ENCODE data around the gene TRAF3.
A peak's percentile ranks its signal among the peaks of the same experiment; 100 is the strongest.

TRAF3 gene

GRCh38 chr14:102777711-102778337 is 575 bp downstream of the TRAF3 start:
- peak; percentile 22 to 69 (median 44) for DNase-seq

- DNase-seq = peak; percentile 23 to 51 (median 40)
These were observed 1.3 kb downstream of the TRAF3 start for GRCh38 chr14:102778338-102779083.

GRCh38 chr14:102779084-102779462 is 1.8 kb downstream of the TRAF3 start:
- no peak for DNase-seq

GRCh38 chr14:102779574-102780315 is 2.5 kb downstream of the TRAF3 start:
- DNase-seq = peak; percentile 32 to 82 (median 66)

- no peak for DNase-seq
These were observed 3.8 kb downstream of the TRAF3 start for GRCh38 chr14:102781063-102781462.

- no peak for DNase-seq
These were observed 5.7 kb downstream of the TRAF3 start for GRCh38 chr14:102782974-102783373.

GRCh38 chr14:102784892-102785594 is 7.8 kb downstream of the TRAF3 start:
- DNase-seq = no peak

- DNase-seq = no peak
These were observed 8.3 kb downstream of the TRAF3 start for GRCh38 chr14:102785595-102785963.

- DNase-seq = peak; percentile 63 to 84 (median 76)
These were observed 9.5 kb downstream of the TRAF3 start for GRCh38 chr14:102786768-102787167.

GRCh38 chr14:102789349-102789748 is 12.1 kb downstream of the TRAF3 start:
- no peak for DNase-seq

- no peak for DNase-seq
These were observed 16.5 kb downstream of the TRAF3 start for GRCh38 chr14:102793531-102794328.

- peak; percentile 70 to 85 (median 82) for DNase-seq
These were observed 18.0 kb downstream of the TRAF3 start for GRCh38 chr14:102795060-102795925.

- no peak for DNase-seq
These were observed 19.5 kb downstream of the TRAF3 start for GRCh38 chr14:102796661-102797190.

- no peak for DNase-seq
These were observed 21.7 kb downstream of the TRAF3 start for GRCh38 chr14:102798926-102799325.

GRCh38 chr14:102799684-102800562 is 22.7 kb downstream of the TRAF3 start:
- no peak for DNase-seq

GRCh38 chr14:102802834-102803523 is 25.7 kb downstream of the TRAF3 start:
- no peak for DNase-seq

- DNase-seq = no peak
These were observed 27.6 kb downstream of the TRAF3 start for GRCh38 chr14:102804858-102805257.

GRCh38 chr14:102805371-102805891 is 28.2 kb downstream of the TRAF3 start:
- peak in 1 of 4 experiments; percentile 14 for DNase-seq

GRCh38 chr14:102805941-102806340 is 28.7 kb downstream of the TRAF3 start:
- no peak for DNase-seq

All from suppressor macrophage (primary cell).